Breast epithelium (tissue), 3 donors: ENCODE measurements around the gene SAMD3.
"Not testable (repeated sequence)": the region's sequence is repeated elsewhere in the genome, so short reads cannot be mapped to it uniquely, and the experiment has no call there.

ENCODE experiments used
- POLR2A ChIP-seq: fragments of 450-650 bp; IDR thresholded peaks from one replicate; pipeline ENCODE4 v1.6.1; 2016; ENCODE audit warnings: antibody characterized with exemption, mild to moderate bottlenecking, moderate library complexity
- POLR2AphosphoS5 ChIP-seq, 3 donors: sonication (generic); formaldehyde crosslinking; IDR thresholded peaks; one replicate each; pipeline ENCODE4 v1.6.1; 2017; ENCODE audit warnings: antibody characterized with exemption in 3 of 3
- TF ChIP-seq, protein P1 (sequence below), 3 donors: fragments of 450-650 bp; IDR thresholded peaks; one replicate each; pipeline ENCODE4 v1.5.1; 2016 to 2017; ENCODE audit warnings: antibody characterized with exemption in 3 of 3, mild to moderate bottlenecking in 3 of 3, moderate library complexity in 3 of 3

DNA sequence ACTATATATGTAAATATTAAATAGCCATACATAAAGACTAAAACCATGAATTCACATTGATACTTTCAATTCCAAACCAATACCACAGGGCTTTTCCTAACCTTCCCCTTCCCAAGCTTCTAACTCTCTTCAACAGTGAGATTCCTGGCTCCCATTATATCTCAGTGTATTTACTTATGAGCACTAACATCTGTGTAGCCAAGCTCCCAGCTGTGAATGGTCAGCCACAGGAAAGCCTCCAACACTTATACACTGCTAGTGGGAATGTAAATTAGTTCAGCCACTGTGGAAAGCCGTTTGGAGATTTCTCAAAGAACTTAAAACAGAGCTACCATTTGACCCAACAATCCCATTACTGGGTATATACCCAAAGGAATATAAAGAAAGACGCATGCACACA, 73.7 kb downstream of the SAMD3 start:
- TF ChIP-seq, protein P1, sequence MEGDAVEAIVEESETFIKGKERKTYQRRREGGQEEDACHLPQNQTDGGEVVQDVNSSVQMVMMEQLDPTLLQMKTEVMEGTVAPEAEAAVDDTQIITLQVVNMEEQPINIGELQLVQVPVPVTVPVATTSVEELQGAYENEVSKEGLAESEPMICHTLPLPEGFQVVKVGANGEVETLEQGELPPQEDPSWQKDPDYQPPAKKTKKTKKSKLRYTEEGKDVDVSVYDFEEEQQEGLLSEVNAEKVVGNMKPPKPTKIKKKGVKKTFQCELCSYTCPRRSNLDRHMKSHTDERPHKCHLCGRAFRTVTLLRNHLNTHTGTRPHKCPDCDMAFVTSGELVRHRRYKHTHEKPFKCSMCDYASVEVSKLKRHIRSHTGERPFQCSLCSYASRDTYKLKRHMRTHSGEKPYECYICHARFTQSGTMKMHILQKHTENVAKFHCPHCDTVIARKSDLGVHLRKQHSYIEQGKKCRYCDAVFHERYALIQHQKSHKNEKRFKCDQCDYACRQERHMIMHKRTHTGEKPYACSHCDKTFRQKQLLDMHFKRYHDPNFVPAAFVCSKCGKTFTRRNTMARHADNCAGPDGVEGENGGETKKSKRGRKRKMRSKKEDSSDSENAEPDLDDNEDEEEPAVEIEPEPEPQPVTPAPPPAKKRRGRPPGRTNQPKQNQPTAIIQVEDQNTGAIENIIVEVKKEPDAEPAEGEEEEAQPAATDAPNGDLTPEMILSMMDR (IDR thresholded peaks at IDR 0.05): not testable (repeated sequence)
- not testable (repeated sequence) for TF ChIP-seq POLR2AphosphoS5 (IDR thresholded peaks at IDR 0.05); POLR2A
